Measurements from ENCODE around the gene SYNM.

The SYNM gene

GRCh38 chr15:99140590-99140989 lies 35.7 kb downstream of the SYNM start:
- ATAC-seq: no peak
- DNase-seq: no peak

DNA sequence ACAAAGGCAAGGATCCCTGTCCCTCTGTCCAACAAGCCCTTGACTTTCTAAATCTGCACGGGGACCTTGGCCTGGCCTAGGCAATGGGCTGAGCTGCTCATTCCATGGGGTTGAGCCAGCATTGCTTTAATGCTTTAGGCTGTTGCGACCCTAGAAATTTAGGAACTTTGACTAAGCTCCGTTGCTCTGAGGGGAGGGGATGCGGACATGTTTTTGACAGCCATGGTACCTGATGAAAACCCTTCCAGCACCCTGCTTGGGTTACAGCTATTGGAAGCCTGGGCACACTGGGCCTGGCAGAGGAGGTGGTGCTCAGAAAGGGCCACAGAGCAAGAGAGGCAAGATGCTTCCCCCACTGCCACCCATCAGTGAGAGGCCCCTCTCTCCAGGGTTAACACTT lies 37.1 kb downstream of the SYNM start:
- no peak for ATAC-seq
- no peak for DNase-seq

GRCh38 chr15:99142562-99142961 lies 37.7 kb downstream of the SYNM start:
- ATAC-seq: no peak
- no peak for DNase-seq

- no peak for ATAC-seq
- DNase-seq: no peak
These were observed 38.4 kb downstream of the SYNM start for GRCh38 chr15:99143242-99143641.

DNA sequence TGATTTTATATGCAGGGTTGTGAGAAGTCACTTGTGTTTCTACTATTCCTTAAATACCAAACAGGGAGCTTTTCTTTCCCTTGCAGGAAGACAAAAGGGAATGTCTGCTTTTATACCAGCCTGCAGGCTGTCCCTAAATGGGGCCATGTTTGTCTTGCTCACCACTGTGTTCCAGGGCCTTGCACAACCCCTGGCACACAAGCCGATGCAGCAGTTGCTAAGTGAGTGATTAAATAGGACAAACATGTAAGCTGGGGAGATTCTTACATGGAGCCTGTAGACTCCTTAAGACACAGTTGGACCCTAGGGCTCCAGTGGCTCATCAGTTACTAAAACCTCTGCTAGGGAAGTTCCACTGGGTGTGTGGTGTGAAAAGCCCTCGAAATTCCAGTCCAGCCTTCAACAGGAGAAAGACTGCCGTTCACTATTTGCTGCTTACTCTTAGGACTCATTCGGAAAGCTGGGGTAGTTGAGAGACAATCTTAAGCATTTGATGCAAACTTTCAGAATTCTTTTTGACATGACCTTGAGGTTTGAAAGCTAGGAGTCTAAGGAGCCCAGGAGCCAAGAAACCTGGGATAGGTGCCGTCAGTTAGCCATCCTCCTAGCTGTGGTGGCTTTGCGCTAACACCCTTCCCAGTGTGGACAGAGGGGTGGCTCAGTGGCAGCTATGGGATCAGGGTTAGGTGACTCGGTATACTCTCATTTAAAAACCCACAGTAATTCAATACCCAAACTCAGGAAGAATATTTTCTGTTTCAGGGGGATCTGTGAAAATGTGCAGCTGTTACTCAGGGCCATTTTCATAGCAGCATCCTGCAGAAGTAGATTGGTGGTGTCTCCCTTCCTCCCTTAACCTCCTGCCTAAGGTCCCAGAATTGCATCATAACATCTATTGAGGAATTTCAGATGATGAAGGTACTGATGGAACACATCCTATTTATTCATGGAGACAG lies 39.1 kb downstream of the SYNM start:
- ATAC-seq (no peak), DNase-seq (no peak)

DNA sequence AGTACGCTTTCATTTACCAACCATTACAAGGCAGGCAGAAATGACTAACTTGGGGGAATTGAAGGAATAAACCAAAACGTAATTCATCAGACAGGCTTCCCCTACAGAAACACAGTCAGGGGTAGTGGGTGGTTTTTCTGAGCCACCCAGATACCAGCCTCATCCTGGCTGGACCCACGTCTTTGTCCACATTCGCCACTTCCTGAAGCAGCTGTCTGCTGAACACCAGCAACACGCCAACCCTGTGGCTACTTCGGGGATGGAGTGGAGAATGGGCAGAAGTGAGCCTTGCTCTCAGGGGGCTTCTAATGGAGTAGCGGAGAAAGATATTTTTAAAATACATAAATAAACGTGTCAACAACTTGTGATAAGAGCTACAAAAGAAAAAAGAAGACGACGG lies 40.1 kb downstream of the SYNM start:
- ATAC-seq (no peak), DNase-seq (no peak)

- DNase-seq (no peak), ATAC-seq (no peak)
These were observed 40.9 kb downstream of the SYNM start for GRCh38 chr15:99145778-99146177.

GRCh38 chr15:99146661-99147060 lies 41.8 kb downstream of the SYNM start:
- DNase-seq: no peak
- no peak for ATAC-seq

DNA sequence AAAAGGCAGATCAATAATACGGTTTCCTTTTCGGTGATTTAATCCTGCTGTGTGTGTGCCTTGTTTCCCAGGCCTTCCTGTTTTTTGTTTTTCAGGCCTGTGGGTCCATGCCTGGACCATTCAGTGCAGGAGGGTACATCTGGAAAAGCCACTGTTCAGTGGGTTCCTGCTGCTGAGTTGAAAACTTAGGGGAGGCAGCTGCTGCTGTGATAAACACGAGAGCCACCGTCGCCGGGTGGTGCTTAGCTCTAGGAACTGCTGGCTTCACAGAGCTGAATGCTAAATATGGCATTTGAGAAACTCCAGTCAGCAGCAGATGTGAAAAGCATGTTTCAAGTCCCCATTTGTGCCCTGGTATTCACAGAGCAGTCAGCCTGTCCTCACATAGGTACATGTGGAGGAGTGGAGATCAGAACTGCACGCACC lies 44.0 kb downstream of the SYNM start:
- ATAC-seq (no peak), DNase-seq (no peak)

GRCh38 chr15:99149366-99149765 lies 44.5 kb downstream of the SYNM start:
- DNase-seq: no peak
- no peak for ATAC-seq

GRCh38 chr15:99151156-99151555 lies 46.3 kb downstream of the SYNM start:
- ATAC-seq (no peak), DNase-seq (no peak)

DNA sequence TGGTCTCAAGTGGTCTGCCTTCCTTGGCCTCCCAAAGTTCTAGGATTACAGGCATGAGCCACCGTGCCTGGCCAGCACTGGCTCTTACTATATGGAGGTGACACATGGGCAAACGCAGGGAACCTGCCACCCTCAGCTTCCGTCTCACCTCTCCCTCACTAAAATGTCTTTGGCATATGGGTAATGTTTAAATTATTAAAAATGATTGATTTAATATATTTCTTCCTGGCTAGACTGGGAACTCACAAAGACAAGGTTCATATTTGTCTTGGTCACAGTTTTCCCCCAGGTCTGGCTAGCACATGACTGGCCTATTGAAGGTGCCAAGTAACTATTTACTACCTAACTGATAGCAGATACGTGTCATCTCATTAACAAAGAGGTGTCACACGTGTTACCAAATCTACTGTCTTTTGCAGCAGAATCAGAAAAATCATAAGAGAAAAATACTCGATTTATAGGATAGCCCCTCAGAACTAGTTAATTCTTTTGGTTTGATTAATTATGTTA lies 48.2 kb downstream of the SYNM start:
- no peak for DNase-seq
- no peak for ATAC-seq

GRCh38 chr15:99154271-99154670 lies 49.4 kb downstream of the SYNM start:
- DNase-seq: no peak
- no peak for ATAC-seq

GRCh38 chr15:99155961-99156443 lies 51.1 kb downstream of the SYNM start:
- no peak for DNase-seq
- ATAC-seq: no peak

- DNase-seq (no peak), ATAC-seq (no peak)
These were observed 52.6 kb downstream of the SYNM start for GRCh38 chr15:99157456-99157855.

- ATAC-seq (no peak), DNase-seq (no peak)
These were observed 53.9 kb downstream of the SYNM start for GRCh38 chr15:99158626-99159412.

DNA sequence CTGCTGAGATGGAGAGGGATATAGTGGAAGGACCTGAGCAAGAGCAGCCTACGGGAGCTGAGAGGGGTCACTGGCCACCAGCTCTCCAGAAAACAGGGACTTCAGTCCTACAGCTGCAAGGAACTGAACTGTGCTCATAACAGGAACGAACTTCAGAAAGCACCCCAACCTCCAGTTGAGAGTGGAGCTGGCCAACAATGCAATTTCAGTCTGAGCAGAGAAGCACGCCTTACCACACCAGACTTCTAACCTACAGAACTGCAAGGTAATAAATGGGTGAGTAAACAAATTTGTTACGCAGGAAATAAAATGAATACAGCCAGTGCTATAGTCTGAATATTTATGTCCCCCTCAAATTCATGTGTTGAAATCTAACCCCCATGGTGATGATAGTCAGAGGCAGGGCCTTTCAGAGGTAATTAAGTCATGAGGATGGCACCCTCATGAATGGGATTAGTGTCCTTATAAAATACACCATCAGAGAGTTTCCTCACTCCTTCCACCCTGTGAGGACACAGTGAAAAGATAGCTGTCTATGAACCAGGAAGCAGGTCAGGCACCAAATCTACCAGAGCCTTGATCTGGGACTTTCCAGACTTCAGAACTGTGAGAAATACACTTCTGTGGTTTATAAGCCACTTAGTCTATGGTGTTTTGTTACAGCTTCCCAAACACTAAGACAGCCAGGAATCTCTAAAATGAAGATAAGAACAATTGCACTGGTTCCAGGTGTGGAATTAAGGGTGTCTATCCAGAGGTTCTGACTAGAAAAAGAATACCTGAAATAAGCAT lies 58.6 kb downstream of the SYNM start:
- no peak for DNase-seq
- ATAC-seq: no peak

DNA sequence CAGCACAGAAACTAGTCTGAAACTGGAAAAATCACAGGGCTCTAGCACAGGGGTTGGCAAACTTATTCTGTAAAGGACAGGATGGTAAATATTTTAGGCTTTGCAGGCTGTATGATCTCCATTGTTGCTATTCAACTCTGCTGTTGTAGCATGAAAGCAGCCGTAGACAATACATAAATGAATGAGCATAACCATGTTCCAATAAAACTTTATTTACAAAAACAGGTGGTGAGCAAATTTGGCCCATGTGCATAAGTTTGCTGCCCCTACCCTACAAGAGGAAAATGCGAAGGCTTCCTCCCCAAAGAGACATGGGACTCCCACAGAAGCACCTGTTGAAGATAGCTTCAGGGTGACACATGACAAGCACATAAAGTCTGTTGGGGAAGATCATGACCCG lies 59.2 kb downstream of the SYNM start:
- ATAC-seq: no peak
- DNase-seq: no peak

GRCh38 chr15:99165020-99165790 lies 60.3 kb downstream of the SYNM start:
- no peak for ATAC-seq

GRCh38 chr15:99165956-99166689 lies 61.2 kb downstream of the SYNM start:
- DNase-seq (no peak), ATAC-seq (no peak)

More at GRCh38 chr15:99165020-99165790, 60.3 kb downstream of the SYNM start:
- DNase-seq: no peak

GRCh38 chr15:99167201-99167600 lies 62.3 kb downstream of the SYNM start:
- DNase-seq (no peak), ATAC-seq (no peak)
